ENCODE measurements around the gene MGAT4B.
"Not testable (repeated sequence)": the region's sequence is repeated elsewhere in the genome, so short reads cannot be mapped to it uniquely, and the experiment has no call there.

Gene MGAT4B

GRCh38 chr5:179795863-179796833 is 10.5 kb downstream of the MGAT4B start:
- in situ Hi-C loops (cut with MboI; ENCODE audit: low sequenced_read_pairs): no loop called here

- in situ Hi-C loops (cut with MboI; ENCODE audit: low sequenced_read_pairs): no loop called here
Observed at GRCh38 chr5:179795049-179795862, 11.4 kb downstream of the MGAT4B start.

- in situ Hi-C loops (cut with MboI; ENCODE audit: low sequenced_read_pairs): no loop called here
Observed at GRCh38 chr5:179794575-179794974, 12.1 kb downstream of the MGAT4B start.

GRCh38 chr5:179794171-179794570 is 12.5 kb downstream of the MGAT4B start:
- in situ Hi-C loops (cut with MboI; ENCODE audit: low sequenced_read_pairs): no loop called here

GRCh38 chr5:179793468-179794139 is 13.1 kb downstream of the MGAT4B start, which contains the start of gene LTC4S:
Gene LTC4S (plus strand): TSS chr5:179793986. CDS start chr5:179794081, 95 bp downstream.
- in situ Hi-C loops (cut with MboI; ENCODE audit: low sequenced_read_pairs): no loop called here

GRCh38 chr5:179792612-179793467 is 13.8 kb downstream of the MGAT4B start:
- in situ Hi-C loops (cut with MboI; ENCODE audit: low sequenced_read_pairs): no loop called here

GRCh38 chr5:179791881-179792611 is 14.6 kb downstream of the MGAT4B start:
- in situ Hi-C loops (cut with MboI; ENCODE audit: low sequenced_read_pairs): no loop called here

GRCh38 chr5:179789278-179789677 is 17.4 kb downstream of the MGAT4B start:
- in situ Hi-C loops (cut with MboI; ENCODE audit: low sequenced_read_pairs): not testable (repeated sequence)

- in situ Hi-C loops (cut with MboI; ENCODE audit: low sequenced_read_pairs): no loop called here
Observed at GRCh38 chr5:179788193-179788854, 18.3 kb downstream of the MGAT4B start.

GRCh38 chr5:179786861-179787260 is 19.8 kb downstream of the MGAT4B start:
- in situ Hi-C loops (cut with MboI; ENCODE audit: low sequenced_read_pairs): no loop called here

GRCh38 chr5:179783128-179783527 is 23.5 kb downstream of the MGAT4B start:
- in situ Hi-C loops (cut with MboI; ENCODE audit: low sequenced_read_pairs): no loop called here

- in situ Hi-C loops (cut with MboI; ENCODE audit: low sequenced_read_pairs): no loop called here
Observed at GRCh38 chr5:179781846-179782245, 24.8 kb downstream of the MGAT4B start.

GRCh38 chr5:179780362-179780761 is 26.3 kb downstream of the MGAT4B start:
- in situ Hi-C loops (cut with MboI; ENCODE audit: low sequenced_read_pairs): no loop called here

GRCh38 chr5:179779826-179780225 is 26.8 kb downstream of the MGAT4B start:
- in situ Hi-C loops (cut with MboI; ENCODE audit: low sequenced_read_pairs): no loop called here

GRCh38 chr5:179778591-179778990 is 28.1 kb downstream of the MGAT4B start:
- in situ Hi-C loops (cut with MboI; ENCODE audit: low sequenced_read_pairs): no loop called here

- in situ Hi-C loops (cut with MboI; ENCODE audit: low sequenced_read_pairs): no loop called here
Observed at GRCh38 chr5:179777909-179778308, 28.8 kb downstream of the MGAT4B start.

GRCh38 chr5:179777456-179777855 is 29.2 kb downstream of the MGAT4B start:
- in situ Hi-C loops (cut with MboI; ENCODE audit: low sequenced_read_pairs): no loop called here

GRCh38 chr5:179776411-179776938 is 30.2 kb downstream of the MGAT4B start:
- in situ Hi-C loops (cut with MboI; ENCODE audit: low sequenced_read_pairs): no loop called here

- in situ Hi-C loops (cut with MboI; ENCODE audit: low sequenced_read_pairs): no loop called here
Observed at GRCh38 chr5:179774442-179774841, 32.2 kb downstream of the MGAT4B start.

All from hTERT RPE-1 (cell line).